Esophagus (tissue), 2 donors: ENCODE measurements around the gene SPC24. TPM values are rescaled to one million over a fixed set of nuclear protein-coding genes. Genes with fewer than 3 reads are reported as not detected.
"Not testable (repeated sequence)": the region's sequence is repeated elsewhere in the genome, so short reads cannot be mapped to it uniquely, and the experiment has no call there.

Experiments used
- H3K27ac ChIP-seq, 2 donors: one replicate each; pipeline ENCODE4 v1.5.1; 2013; ENCODE audit warnings: low read depth in 2 of 2, mild to moderate bottlenecking in 2 of 2, inconsistent platforms in 1 of 2, low read length in 1 of 2, moderate library complexity in 1 of 2
- H3K27me3 ChIP-seq, 2 donors: one replicate each; pipeline ENCODE4 v1.6.1; 2013; ENCODE audit warnings: low read length in 2 of 2, control low read depth in 1 of 2, mild to moderate bottlenecking in 1 of 2; ENCODE audit not compliant: insufficient read depth in 2 of 2, control insufficient read depth in 1 of 2
- H3K36me3 ChIP-seq, 2 donors: one replicate each; pipeline ENCODE4 v1.6.1; 2013; ENCODE audit warnings: low read length in 1 of 2; ENCODE audit not compliant: control insufficient read depth in 2 of 2, insufficient read depth in 2 of 2
- H3K4me1 ChIP-seq, 2 donors: one replicate each; pipeline ENCODE4 v1.6.1; 2013; ENCODE audit warnings: low read length in 1 of 2; ENCODE audit not compliant: control insufficient read depth in 2 of 2, insufficient read depth in 2 of 2
- H3K4me3 ChIP-seq, 2 donors: one replicate each; pipeline ENCODE4 v1.5.1; 2013; ENCODE audit warnings: low read length in 2 of 2, mild to moderate bottlenecking in 2 of 2, low read depth in 1 of 2, moderate library complexity in 1 of 2
- H3K9me3 ChIP-seq, 2 donors: one replicate each; pipeline ENCODE4 v1.6.1; 2013; ENCODE audit warnings: mild to moderate bottlenecking in 2 of 2, low read depth in 1 of 2, low read length in 1 of 2, moderate library complexity in 1 of 2; ENCODE audit not compliant: control insufficient read depth in 2 of 2, insufficient read depth in 1 of 2
- WGBS, 2 donors: extraction: QIAGEN DNeasy Blood & Tissue Kit; methylation state at CpG; one replicate each; pipeline ENCODE4 v1.1.7; 2013; 5-methylcytosine and 5-hydroxymethylcytosine counted together
- polyA plus RNA-seq, 2 donors: library from polyadenylated mRNA; stranded (reverse); fragments of 200-250 nt; gene quantifications; one replicate each; pipeline ENCODE4 v1.2.3, GENCODE V29; 2013
- donor health status: healthy with polysubstance abuse.
- donor health status: Bipolar disorder and iron deficiency.

SPC24 gene
- polyA plus RNA-seq, 2 donors = 3.7 to 11.4 TPM

GRCh38 chr19:11148001-11148400, 7.6 kb downstream of the SPC24 start:
- Histone ChIP-seq H3K4me1 (peaks cover 2 to 6% of the 10 kb centered on the region in 2 donors), H3K36me3 (no peaks in the 10 kb centered on the region), H3K4me3 (no peak overlapping the region), H3K27me3 (no peaks in the 10 kb centered on the region), H3K27ac (no peak overlapping the region), H3K9me3 (no peaks in the 10 kb centered on the region)
- WGBS, 2 donors = 83 to 87% methylated on average over 14 of the region's 14 CpGs

- Histone ChIP-seq H3K27ac (no peak overlapping the region), H3K36me3 (no peaks in the 10 kb centered on the region), H3K27me3 (no peaks in the 10 kb centered on the region), H3K4me1 (peaks cover 7 to 8% of the 10 kb centered on the region in 2 donors), H3K9me3 (no peaks in the 10 kb centered on the region), H3K4me3 (no peak overlapping the region)
- WGBS, 2 donors = 92 to 100% methylated on average over 3 of the region's 3 CpGs
These were observed 10.1 kb downstream of the SPC24 start for GRCh38 chr19:11145536-11145924.

GRCh38 chr19:11142528-11143171, 12.9 kb downstream of the SPC24 start:
- WGBS, 2 donors = 9 to 18% methylated on average over 22 of the region's 22 CpGs
- Histone ChIP-seq H3K4me1 (peaks cover 7 to 17% of the 10 kb centered on the region in 2 donors), H3K4me3 (no peak overlapping the region), H3K27ac (peak overlapping the region; percentile 87 to 91), H3K9me3 (no peaks in the 10 kb centered on the region), H3K27me3 (no peaks in the 10 kb centered on the region), H3K36me3 (no peaks in the 10 kb centered on the region)

- WGBS, 2 donors = 68 to 72% methylated on average over 9 of the region's 9 CpGs
- no peaks in the 10 kb centered on the region for H3K9me3 ChIP-seq
- H3K4me3 ChIP-seq = no peak overlapping the region
- no peaks in the 10 kb centered on the region for H3K27me3 ChIP-seq
- H3K36me3 ChIP-seq = no peaks in the 10 kb centered on the region
- peak overlapping the region; percentile 66 to 67 for H3K27ac ChIP-seq
- H3K4me1 ChIP-seq = peaks cover 7 to 17% of the 10 kb centered on the region in 2 donors
These were observed 13.6 kb downstream of the SPC24 start for GRCh38 chr19:11141937-11142527.

- WGBS, 2 donors = 85 to 88% methylated on average over 9 of the region's 9 CpGs
- Histone ChIP-seq H3K4me3 (no peak overlapping the region), H3K36me3 (no peaks in the 10 kb centered on the region), H3K27me3 (no peaks in the 10 kb centered on the region), H3K27ac (no peak overlapping the region), H3K4me1 (peaks cover 7 to 17% of the 10 kb centered on the region in 2 donors), H3K9me3 (no peaks in the 10 kb centered on the region)
These were observed 14.7 kb downstream of the SPC24 start for GRCh38 chr19:11140896-11141295.

GRCh38 chr19:11140023-11140538, 15.5 kb downstream of the SPC24 start:
- H3K4me3 ChIP-seq, H3K9me3 ChIP-seq, H3K27me3 ChIP-seq, H3K36me3 ChIP-seq: not testable (repeated sequence)
- Histone ChIP-seq H3K27ac (peak overlapping the region in 1 of 2 donors; percentile 11), H3K4me1 (peaks cover 7 to 17% of the 10 kb centered on the region in 2 donors)
- 72 to 74% methylated on average over 10 of the region's 10 CpGs for WGBS, 2 donors

- Histone ChIP-seq H3K4me3 (no peak overlapping the region), H3K27me3 (no peaks in the 10 kb centered on the region), H3K9me3 (no peaks in the 10 kb centered on the region), H3K4me1 (peaks cover 7 to 17% of the 10 kb centered on the region in 2 donors), H3K36me3 (no peaks in the 10 kb centered on the region), H3K27ac (peak overlapping the region; percentile 83 to 86)
- WGBS, 2 donors = 17 to 27% methylated on average over 9 to 13 of the region's 13 CpGs
These were observed 16.8 kb downstream of the SPC24 start for GRCh38 chr19:11138601-11139300.

GRCh38 chr19:11137542-11138384, 17.8 kb downstream of the SPC24 start:
- no peaks in the 10 kb centered on the region for H3K36me3 ChIP-seq
- WGBS, 2 donors = 5 to 6% methylated on average over 28 of the region's 28 CpGs
- peaks cover 5 to 13% of the 10 kb centered on the region in 2 donors for H3K4me1 ChIP-seq
- no peaks in the 10 kb centered on the region for H3K9me3 ChIP-seq
- H3K4me3 ChIP-seq = peak overlapping the region in 1 of 2 donors; percentile 12
- no peaks in the 10 kb centered on the region for H3K27me3 ChIP-seq
- peak overlapping the region; percentile 83 to 86 for H3K27ac ChIP-seq
